ENCODE measurements around the gene ADAM8.

The ADAM8 gene

DNA sequence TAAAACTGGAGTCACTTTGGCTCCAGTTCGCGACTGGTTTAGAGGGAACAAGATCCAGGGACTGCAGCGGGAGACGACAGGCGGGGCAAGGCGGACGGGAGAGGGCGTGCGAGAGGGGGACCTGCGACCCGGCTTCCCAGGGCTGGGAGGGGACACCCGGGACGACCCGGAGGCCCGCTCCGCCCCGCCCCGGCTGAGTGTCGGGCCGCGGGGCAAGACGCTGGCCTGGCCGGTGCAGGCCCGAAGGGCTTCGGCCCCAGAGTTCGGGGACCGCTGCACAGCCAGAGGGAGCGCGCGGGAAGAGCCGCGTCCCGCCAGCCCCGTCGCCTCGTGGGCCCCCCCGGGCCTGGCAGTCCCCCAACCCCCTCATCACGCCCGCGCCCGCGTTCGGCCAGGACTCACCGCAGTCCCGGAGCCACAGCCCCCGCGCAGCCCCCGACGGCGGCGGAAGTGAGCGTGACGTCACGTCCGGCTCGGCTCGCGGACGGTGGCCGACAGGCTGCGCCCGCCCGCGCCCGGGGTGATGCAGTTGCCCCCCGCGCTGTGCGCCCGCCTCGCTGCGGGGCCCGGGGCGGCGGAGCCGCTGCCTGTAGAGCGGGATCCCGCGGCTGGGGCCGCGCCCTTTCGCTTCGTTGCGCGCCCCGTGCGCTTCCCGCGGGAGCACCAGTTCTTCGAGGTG, 31.9 kb upstream of the ADAM8 start, which contains the start of the genes TUBGCP2 and ZNF511:
Gene TUBGCP2, minus strand, starts transcription at position 452 of the 679 bp plus-strand sequence. CDS start 5,931 bp downstream, outside the sequence.
Gene ZNF511, plus strand, starts transcription at position 494 of the 679 bp plus-strand sequence. Its CDS starts 30 bp downstream, at position 524.
- FAIRE-seq: no peak

DNA sequence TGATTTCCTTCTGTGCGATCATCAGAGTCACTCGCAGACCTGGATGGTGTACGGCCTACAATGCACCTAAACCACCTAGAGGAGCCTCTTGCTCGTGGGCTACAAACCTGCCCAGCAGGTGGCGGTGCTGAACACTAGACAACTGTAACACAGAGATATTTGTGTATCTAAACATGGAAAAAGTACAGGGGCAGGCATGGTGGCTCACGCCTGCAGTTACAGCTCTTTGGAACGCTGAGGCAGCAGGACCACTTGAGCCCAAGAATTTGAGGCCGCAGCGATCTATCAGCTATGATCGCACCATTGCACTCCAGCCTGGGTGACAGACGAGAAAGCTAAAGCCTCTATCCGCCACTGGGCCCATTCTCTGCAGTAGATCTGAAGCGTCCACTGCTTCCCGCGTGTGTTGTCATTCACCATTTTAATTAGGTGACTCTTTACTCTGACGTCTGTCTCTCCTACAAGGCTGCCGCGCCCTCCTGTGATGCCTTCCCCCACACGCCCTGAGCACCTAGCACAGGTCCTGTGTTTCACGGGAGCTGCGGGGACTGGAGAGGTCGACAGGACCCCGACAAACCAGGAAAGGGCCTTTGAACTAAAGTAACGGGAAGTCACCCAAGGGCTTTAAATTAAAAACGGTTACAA, 31.2 kb upstream of the ADAM8 start:
- peak; percentile 42 for FAIRE-seq

DNA sequence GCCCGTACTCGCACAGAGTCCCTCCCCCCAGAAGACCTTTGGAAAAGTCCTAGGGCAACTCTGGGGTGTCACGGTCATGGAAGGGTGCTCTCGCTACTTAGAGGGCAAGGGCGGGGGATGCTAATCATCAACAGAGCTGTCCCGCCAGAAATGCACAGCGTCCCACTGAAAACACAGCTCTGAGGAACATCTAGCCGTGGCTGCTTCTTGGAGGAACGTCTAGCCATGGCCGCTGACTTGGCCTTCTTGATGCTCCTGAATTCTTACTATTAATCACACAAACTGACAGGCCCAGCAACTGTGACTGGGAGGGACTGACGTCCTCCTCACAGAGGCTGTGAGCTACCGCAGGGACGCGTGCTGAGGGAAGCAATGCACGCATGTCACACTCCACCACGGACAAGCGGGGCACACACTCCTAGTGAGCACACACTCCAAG, 30.3 kb upstream of the ADAM8 start:
- FAIRE-seq: no peak

DNA sequence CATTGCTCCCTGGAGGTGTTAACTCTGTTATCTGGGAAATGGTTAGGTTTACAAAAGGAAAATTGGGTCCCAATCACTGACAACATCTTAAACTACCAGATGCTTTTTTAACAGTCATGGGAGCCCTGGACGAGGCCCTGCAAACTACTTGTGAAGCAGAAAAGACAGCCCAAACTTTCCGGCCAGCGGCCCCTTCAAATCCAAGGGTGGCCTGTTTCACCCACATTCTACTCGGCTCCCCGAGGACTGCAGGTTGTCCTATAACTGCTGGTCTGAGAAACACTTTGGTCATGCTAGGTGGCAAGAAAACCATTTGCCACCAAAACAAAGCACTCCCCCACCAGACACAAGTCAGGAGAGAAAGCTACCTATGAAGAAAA, 29.4 kb upstream of the ADAM8 start:
- FAIRE-seq: no peak

DNA sequence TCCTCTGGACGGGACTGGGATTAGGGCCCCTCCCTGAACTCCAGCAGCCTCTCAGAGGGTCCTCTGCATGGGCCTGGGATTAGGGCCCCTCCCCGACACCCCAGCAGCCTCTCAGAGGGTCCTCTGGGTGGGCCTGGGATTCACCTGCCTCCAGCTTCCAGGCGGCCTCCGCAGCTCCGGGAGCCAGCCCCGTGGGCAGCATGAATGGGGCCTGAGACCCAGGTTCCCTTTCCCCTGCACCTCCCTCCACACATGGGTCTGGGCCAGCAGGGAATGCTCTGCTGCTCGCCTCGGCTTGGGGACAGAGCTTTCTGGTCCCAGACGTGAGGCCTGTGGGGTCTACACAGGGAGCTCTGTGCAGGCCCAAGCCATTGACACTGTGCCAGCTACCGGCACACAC, 26.5 kb upstream of the ADAM8 start:
- FAIRE-seq: no peak

DNA sequence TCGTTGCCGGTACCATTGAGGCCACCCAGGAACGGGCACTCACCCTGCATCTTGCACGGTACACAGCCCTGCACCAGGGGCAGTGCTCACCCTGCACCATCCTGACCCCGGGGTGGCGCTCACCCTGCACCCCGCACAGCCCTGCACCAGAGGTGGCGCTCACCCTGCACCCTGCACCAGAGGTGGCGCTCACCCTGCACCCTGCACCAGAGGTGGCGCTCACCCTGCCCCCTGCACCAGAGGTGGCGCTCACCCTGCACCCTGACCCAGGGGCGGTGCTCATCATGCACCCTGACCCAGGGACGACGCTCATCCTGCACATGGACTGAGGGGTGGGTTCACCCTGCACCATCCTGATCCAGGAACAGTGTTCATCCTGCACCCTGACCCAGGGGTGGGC, 25.6 kb upstream of the ADAM8 start:
- FAIRE-seq: no peak

DNA sequence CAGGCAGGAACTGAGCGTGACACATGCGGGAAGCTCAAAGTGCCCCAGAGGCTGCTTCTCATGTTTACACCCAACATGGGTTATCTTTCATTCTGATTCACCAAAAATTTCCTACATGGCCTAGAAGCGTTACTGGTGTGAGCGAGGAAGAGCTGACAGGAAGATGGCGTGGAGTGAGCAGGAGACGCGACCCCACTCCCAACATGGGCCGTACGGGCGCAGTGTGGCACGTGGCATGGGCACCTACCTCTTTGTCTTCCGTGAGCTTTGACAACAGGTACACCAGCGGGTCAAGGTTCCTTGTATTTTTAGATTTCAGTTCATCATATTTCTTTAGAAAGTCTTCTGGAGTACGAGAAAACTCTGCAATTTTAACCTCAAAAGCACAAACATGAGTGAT, 23.1 kb upstream of the ADAM8 start:
- no peak for FAIRE-seq

DNA sequence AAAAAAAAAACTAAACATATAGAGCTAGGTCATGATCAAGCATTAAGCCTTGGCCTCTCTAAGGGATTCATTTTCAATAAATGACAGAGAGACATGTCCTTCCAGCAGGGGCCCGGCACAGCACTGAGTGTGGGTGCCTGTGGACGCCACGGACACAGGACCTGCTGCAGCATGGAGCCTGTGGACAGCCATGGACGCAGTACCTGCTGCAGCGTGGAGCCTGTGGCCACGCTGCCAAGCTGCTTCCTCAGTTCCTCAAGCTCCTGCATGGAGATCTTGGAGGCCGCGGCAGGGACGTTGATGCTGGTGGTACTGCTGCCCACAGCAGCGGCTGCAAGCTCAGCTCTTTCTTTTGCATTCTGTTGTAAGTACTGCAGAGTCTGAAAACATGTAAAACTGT, 22.6 kb upstream of the ADAM8 start:
- FAIRE-seq: no peak

DNA sequence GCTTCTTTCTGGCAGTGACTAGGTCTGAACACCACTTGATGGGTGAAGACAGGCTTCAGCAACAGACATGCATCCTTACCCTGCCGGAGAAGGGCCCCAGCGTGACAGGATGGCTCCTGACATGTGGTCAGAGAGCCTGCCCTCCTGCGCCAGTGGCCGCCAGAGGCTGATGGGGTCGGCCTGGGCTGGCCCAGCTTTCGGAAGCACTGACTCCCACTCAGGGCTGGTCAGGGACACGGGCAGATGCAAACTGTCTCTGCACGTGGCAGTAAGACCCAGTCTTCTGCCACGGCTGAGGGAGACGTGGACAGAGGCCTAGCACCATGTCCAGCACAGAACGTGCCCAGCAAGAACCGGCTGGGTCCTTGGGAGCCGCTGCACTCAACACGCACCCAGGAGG, 21.8 kb upstream of the ADAM8 start:
- FAIRE-seq: no peak

DNA sequence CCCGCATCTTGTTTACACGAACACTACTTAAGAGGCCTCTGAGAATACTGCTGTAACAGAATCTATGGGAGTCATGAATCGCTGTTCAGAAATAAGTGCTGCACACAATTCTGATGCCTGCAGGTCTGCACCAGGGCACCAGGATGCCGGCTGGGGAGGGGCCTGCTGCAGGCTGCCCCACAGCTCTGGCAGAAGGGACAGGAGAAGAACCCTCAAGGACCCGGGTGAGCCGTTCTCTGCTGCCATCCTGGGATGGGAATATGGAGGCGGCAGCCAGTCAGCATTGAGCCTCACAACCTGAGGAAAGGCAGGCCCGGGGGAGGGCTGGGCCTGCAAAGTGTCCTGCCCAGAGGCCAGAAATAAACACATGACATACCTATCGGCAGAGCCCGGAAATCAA, 20.8 kb upstream of the ADAM8 start:
- no peak for FAIRE-seq

DNA sequence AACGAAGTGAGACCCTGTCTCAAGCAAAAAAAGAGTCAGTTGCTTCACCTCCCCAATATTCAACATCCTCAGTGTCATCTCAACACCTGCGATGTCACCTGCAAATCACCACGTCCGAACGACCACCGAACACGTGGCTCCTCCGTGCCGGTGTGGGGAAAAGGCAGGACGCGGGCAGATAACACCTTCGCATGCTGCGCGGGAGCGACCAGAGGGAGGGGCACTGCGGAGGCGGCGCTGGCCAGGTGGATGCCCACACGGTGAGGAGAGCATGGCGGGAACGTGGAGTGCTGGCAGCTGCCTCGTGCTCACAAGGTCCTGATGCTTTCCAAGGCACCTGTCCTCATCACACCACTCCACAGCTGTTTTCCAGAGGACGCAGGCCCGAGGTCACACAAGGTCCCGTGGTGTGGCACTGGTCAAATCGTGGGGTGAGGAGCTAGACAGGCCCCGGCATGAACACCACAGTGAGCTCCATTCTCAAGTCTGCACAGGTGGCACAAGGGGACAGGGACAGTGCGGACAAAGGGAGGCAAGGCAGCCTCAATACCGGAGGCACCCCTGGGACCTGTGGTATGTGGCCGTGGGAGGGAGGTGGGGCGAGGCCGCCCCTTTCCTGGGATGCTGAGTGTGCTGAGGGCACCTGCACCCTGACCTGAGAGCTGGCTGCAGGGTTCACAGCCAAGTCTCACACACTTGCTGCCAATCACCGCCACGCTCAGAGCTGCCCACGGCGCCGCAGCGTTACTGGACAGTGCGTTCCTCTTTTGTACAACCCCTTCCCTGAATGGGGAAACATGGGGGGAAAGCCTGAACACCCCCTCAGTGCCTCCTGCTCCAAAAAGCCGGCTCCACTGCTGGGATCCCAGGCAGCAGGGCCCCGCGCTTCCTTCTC, 19.0 kb upstream of the ADAM8 start:
- FAIRE-seq: no peak

DNA sequence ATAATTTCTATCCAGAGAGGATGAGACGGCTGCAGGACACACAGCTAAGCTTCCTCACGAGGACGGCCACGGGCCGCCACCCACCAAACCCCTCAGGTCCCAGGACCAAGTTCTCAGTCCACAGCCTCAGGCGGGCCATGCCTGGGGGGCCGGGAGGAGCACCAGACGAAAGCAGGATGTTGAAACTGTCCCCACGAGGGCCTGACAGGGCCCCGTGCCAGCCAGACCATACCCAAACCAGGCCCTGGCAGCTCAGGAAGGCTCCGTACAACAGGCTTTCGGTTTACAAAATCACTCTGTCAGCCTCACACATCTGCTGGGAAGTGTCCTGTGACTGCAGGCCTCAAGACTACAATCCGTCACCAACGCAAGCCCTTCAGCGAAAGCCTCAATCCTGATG, 17.5 kb upstream of the ADAM8 start:
- no peak for FAIRE-seq

DNA sequence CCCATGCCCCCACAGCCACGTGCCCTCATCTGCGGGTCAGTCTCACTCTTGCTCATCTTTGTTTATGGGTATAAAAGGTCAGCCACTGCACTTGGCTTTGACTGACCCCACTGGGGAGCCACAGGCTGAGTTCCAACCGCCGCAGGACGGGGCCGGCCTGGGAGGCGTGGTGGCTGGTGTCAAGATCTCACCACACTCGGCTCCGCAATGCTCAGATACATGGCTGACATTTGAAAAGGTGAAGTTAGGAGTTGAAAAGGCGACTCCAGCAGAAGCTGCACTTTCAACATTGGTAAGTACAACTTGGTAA, 17.1 kb upstream of the ADAM8 start:
- FAIRE-seq: no peak

DNA sequence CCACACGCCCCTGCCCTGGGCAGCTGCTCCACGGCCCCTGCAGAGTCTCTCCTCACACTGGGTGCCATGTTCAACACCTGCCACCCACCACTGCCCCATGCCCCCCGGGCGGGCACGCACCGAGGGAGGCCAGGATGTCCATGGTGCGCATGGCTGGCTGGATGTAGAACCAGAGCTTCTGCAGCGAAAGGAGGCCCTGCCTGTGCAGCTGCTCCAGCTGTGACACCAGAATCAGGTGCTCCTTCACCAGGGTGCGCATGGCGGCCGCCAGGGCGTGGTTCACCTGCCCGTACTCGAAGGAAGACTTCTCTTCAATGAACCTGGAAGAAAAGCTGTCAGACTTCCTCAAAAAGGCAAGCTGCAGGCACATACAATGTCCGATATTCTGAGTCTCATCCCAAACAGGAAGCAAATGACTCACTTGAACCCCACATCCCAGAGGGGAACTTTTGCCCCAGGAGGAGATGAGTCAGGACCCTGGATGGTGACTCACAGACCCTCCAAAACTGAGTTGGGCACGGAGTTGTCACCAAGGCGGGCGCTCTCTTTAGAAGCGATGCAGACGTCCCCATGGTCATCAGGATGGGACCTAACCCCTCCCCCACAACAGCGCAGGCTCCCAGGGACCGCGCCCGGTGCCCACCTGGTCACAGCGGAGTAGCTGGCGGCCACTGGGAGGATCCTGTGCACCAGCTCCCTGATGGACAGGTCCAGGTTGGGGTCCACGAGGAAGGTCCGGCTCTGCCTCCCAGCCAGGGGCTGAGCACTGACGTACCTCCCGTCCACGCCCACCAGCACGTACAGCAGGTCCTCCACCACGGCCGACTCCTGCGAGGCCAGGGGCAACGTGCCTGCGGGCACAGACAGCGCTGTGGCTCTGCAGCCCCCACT, 16.5 kb upstream of the ADAM8 start:
- FAIRE-seq: no peak

DNA sequence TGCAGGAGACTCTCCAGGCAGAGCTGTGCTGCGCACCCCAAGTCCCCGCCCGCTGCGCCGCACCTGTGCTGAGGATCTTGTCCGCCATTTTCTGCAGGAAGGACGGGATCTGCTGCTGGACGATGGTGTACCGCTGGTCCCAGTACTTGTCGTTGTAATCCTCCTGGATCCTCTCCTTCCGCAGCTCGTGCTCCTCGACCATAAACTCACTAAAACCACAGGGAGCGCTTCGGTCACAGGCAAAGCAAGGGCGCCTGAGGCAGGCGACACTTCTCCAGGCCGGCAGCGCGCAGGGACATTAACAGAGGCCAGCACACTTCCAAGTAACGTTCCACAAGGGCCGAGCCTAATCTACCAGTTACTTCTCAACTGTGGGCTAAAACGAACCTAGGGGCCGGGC, 13.1 kb upstream of the ADAM8 start:
- no peak for FAIRE-seq

DNA sequence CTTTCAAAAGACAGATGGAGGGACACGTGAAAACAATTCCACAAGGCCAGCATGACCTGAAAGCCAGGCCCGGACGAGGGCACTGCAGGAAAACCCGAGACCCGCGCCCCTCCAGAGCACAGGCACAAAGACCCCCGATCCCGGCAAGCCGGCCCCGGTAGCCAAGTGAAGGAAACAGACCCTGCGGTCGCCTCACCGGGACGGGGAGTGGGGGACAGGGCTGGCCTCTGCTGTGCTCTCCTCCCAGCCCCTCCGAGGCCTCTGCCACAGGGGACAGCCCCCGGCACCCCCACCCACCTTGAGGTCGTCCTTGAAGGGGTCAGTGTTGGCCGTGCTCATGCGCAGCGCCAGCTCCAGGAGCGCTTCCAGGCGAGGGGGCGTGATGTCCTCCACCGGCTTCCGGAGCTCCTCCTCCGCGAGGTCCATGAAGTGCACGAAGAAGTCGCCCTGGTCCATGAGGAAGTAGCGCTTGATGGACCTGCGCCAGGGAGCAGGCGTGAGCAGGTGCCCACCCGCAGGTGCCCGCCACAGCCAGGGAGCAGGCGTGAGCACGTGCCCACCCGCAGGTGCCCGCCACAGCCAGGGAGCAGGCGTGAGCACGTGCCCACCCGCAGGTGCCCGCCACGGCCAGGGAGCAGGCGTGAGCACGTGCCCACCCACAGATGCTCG, 11.3 kb upstream of the ADAM8 start:
- FAIRE-seq: no peak

DNA sequence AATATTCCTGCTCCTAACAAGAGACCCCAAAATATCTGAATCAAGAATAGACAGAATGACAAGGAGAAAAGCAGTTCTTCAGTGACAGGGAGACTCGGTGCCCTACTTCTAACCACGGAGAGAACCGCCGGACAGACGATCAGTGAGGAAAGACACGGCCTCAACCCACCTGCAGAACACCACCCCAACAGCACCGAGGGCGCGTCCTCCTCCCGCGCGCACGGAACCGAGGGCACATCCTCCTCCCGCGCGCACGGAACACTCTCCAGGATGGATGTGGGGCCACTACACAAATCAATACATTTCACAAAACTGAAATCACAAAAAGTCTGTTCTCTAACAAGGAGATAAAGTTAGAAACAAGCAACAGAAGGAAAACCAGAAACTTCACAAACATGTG, 9.7 kb upstream of the ADAM8 start:
- no peak for FAIRE-seq

DNA sequence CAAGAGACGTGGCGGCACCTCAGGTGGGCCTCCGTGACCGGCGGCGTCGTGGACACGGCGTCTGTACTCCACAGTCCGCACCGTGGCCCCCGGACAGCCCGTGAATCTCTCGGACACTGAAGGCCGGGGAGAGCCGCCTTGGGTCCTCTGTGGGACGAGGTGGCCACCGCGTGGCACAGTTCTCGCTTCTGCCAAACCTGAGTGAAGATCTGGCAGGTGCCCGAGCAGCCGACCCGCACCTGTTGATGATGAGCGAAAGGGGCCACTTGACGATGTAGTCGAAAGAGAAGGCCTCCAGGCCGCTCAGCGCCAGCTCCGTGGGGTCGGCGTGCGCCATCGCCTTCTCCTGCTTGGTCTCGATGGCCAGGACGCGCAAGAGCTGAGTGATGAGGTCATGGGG, 8.5 kb upstream of the ADAM8 start:
- no peak for FAIRE-seq

DNA sequence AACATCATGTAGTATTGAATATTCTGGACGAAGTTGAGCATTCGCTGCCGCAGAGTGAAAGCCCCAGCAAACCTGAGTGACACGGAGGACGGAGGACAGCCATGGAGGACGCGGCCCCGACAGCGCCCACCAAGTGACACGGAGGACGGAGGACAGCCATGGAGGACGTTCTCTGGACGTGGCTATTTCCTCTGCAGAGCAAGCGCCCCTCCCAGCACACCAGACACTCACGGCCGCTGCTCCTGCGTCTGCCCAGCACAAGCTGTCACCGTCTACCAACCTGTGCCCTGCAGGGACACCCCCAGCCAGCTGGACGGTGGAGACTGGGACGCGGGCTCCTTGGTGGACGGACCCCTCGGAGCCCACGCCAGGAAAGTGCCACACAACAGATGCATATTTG, 7.3 kb upstream of the ADAM8 start:
- no peak for FAIRE-seq

DNA sequence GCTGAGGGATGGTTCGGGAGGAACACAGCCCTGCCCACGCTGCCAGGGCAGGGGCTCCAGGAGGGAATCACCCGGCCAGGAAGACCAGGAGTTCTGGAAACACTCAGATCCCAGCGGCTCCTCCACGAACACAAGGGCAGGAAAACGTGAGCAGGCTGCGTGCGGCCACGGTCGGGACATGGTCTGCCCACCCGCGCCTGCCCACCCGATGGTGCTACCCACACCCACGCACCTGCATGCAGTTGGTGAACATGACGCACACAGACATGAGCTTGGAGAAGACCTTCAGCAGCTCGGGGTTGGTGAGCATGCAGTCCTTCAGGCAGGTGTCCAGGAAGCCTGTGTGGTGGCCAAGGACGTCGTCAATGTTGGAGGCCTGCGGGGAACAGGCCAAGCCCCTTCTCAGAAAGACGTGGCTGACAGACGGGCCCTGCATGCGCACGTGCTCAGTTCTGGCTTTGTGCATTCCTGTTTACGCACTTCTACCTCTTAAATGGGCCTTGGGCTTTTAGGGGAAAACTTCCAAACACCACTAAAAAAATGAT, 6.2 kb upstream of the ADAM8 start:
- FAIRE-seq: no peak

DNA sequence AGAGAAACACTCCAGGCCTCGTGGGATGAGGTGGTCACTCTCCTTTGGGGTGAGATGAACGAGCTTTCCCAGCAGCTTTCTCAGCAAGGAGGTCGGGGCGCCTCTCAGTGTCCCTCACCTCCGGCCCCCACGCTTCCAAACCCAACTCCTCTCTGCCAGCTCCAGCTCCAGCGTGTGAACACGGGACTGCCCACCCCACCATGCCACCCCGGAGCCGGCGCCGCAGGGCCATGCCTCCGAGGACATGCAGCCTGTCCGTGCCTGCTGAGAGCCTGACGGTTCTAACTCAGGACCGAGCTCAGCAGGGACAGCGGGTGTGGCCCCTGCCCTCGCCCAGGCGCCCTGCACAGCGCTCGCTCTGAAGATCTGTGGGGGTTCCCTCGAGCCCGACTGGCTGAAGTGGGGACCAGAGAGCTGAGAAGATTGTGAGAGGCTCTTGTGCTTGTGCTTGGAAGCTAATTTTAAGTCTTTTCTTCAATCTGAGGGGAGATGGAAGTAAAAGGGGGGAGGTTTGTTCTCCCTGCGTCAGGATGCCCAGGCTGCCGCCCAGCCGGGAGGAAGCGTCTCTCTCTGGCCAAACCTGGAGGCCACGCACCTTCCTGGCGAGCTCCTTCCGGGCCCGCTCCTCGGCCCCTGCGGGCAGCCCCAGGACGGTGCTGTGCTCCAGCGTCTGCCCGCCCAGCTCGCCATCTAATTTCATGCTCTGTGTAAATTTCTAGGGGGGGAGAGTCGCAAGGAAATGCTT, 5.1 kb upstream of the ADAM8 start:
- FAIRE-seq: no peak

Data from G401.6 (cell line).